Frontal cortex (tissue), 4 donors: Measurements from ENCODE around the gene HMG20A. TPM values are rescaled to one million over a fixed set of nuclear protein-coding genes. Genes with fewer than 3 reads are reported as not detected.

Experiments
- DNase-seq, 2 donors: peaks; one replicate each; pipeline ENCODE4 v3.0.0; 2012; ENCODE audit warnings: low spot score in 2 of 2
- FAIRE-seq: peaks from 2 replicates; lab custom pipeline; 2012; peaks lifted over from hg19 to GRCh38; lab: Jason Lieb, UNC
- total RNA-seq: library from RNA; depleted of rRNA; stranded (reverse); fragments of >200 nt; gene quantifications from one replicate; pipeline ENCODE4 v1.2.3, GENCODE V29; 2014
- donor health status: control.
- donor health status: control.
- donor health status: control.

Gene HMG20A
- total RNA-seq, 1 donor from 2014 or later = 48.9 TPM

GRCh38 chr15:77421370-77421700 is 647 bp downstream of the HMG20A start:
- FAIRE-seq (no peak), DNase-seq (no peak)

DNA sequence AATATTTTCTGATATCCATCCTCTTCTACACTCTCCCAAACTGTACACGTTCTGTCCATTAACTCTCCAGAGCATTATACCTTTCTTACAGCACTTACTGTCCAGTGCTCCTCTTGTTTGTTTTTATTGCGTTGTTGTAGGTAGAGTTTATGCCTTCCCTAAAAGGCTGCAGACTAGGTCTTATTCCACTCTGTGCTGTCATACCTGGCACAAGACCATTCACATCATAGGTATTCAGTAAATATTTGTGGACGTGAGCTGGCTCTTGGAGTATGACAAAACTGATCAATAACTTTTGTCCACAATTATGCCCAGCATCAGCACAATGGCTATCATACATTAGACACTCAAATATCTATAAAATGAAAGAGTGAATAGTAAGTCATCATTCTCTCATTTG is 4.4 kb downstream of the HMG20A start:
- DNase-seq (no peak), FAIRE-seq (no peak)

- FAIRE-seq (no peak), DNase-seq (no peak)
These were observed 5.7 kb downstream of the HMG20A start for GRCh38 chr15:77426377-77426776.

DNA sequence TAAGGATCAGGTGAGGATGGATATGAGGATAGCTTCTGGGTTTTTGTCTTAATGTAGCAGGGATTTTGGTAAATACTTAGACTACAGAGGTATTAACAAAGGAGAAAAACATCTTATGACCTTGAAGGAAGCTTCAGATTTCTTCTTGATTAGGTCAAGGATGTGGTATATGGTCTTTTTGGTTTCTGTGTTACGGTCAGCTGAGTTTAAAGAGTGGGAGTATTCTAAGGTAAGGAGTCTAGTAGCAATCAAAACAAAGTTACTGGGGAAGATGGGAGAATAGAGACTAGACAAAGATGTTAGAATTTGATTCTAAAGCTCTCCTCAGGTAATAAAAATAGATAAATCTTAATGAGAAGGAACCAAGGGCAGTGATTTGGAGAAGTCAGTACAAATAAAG is 6.2 kb downstream of the HMG20A start:
- DNase-seq (no peak), FAIRE-seq (no peak)

- FAIRE-seq = no peak
- no peak for DNase-seq
These were observed 9.5 kb downstream of the HMG20A start for GRCh38 chr15:77430213-77430612.

- DNase-seq = no peak
- no peak for FAIRE-seq
These were observed 10.0 kb downstream of the HMG20A start for GRCh38 chr15:77430652-77431051.

GRCh38 chr15:77436822-77437221 is 16.1 kb downstream of the HMG20A start:
- DNase-seq = no peak

DNA sequence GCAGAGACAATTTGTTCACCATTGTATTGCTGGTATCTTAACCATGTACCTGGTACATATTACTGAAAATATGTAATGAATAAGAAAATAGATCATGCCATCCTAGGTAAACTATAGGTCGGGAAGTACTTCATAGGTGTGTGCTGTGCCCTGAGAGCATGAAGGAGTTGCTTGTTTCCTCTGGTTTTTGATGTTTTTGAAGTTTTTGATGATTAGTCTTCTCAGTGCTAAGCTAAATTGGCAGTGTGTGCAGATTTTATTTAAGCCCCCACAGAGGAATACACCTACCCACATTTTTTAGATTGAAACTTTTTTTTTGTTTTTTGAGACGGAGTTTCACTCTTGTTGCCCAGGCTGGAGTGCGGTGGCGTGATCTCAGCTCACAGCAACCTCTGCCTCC is 16.6 kb downstream of the HMG20A start:
- FAIRE-seq (no peak), DNase-seq (no peak)

More at GRCh38 chr15:77436822-77437221, 16.1 kb downstream of the HMG20A start:
- no peak for FAIRE-seq

GRCh38 chr15:77440378-77440999 is 19.8 kb downstream of the HMG20A start:
- no peak for DNase-seq
- no peak for FAIRE-seq

GRCh38 chr15:77446840-77447390 is 26.2 kb downstream of the HMG20A start:
- DNase-seq (no peak), FAIRE-seq (no peak)

DNA sequence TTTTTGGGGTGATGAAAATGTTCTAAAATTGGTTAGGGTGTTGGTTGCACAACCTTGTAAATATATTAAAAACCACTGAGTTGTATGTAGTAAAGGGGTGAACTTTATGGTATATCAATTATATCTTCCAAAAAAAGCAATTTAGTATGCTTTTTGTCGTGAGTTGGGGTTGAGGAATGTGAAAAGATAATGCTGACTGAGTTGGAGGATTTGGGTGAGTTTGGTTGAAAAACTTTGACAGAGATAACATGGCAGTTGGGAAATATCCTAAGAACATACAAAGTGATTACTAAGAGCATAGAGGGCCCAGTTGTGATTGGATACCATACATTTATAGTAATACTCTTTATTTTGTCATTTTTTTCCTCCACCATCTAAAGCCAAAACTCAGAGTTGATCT is 33.6 kb downstream of the HMG20A start:
- no peak for FAIRE-seq
- no peak for DNase-seq

DNA sequence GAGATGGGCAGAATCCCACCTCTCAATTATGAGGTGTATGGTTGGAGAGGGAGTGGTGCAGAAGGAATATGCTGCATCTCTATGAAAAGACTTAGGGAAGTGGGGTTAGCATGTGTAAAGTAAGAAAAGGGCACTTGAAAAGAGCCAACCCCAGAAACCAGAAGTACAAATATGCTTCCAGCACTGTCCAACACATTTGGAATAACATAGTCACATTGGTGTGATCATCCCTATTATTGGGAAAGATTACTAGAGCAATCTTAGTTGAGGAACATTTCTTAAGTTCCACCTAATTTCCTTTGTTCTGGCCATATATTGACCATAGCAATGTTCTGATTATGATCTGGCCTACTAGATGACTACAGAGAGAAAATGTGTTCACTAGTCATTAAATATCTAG is 34.3 kb downstream of the HMG20A start:
- DNase-seq (no peak), FAIRE-seq (no peak)

DNA sequence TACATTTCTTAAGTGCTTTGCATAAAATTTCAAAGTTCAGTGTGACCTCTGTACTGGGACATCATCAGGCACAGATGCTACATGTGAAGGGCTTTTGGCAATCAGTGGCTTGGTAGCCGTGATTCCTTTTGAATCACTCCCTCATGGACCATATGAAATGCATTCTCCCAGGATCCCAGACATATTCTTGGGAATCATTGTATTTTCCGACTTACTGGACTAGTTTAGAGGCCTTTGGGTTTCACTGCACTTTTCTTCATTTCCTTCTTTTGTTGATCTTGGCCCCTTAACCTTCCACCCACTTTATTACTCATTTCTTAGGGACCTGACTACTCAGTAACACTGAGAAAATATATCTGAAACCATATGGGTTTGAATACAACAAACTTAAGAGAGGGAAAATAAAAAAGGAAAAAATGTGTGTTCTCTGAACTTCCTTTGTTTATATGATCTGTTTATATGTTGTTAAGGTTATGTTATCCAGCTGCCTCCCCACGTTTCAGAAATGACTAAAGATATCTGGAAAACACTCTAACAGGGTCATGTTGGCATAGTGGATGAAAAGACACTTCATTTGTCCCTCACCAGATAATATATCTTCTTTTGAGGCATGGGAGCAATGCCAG is 35.1 kb downstream of the HMG20A start:
- DNase-seq (no peak), FAIRE-seq (no peak)

GRCh38 chr15:77456746-77457145 is 36.1 kb downstream of the HMG20A start:
- no peak for FAIRE-seq
- no peak for DNase-seq

DNA sequence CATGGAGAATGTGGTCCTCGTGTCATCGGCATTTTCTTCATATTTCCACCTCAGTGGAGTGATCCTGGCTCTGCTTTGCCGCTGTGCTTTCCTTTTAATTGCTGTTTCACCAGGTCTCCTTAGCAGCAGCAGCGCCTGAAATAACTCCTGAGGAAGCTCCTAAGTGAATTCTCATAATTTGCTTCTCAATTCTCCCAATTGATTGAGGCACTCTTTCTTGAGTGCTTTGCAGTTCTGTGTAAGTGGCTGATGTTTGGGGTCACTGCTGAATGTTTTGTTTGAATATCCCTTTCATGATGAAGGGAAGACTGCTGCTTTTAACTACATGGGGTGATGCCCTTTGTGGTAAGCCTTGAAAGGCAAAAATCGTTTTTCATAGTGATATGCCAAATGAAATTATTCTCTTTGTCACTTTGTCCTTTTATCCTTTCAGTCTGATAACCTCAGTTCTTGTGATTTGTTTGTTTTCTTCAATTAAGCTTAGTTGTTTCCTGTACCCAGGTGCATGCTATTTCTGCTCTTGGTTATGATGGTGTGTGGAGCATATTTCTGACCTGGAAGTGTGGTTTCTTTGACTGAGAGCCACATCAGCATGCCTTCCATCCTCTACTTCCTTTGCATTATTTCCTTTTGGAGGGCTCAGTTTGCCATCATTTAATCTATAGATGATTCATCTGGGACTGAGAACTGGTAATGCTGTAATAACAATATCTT is 36.7 kb downstream of the HMG20A start:
- no peak for FAIRE-seq
- no peak for DNase-seq

- no peak for DNase-seq
These were observed 37.2 kb downstream of the HMG20A start for GRCh38 chr15:77457905-77458265.

DNA sequence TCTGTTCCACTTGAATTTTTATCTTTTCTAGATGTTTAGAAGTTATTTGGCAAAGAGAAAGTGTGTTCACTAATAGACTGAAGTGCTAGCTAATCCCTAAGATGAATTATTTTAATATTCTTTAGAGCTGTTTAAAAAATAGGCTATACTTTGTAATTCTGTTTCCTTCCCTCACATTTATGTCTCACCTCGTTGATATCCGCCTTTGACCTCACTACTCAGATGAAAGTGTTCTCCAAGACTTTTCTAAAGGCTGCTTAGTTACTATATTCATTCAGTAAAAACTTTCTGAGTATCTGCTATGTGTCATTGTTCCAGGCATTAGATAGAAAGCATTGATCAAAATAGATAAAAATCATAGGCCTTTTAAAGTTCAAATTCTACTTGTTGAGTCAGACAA is 38.3 kb downstream of the HMG20A start:
- DNase-seq (no peak), FAIRE-seq (no peak)

More at GRCh38 chr15:77457905-77458265, 37.2 kb downstream of the HMG20A start:
- FAIRE-seq = no peak

GRCh38 chr15:77461486-77461885 is 40.8 kb downstream of the HMG20A start:
- DNase-seq (no peak), FAIRE-seq (no peak)

DNA sequence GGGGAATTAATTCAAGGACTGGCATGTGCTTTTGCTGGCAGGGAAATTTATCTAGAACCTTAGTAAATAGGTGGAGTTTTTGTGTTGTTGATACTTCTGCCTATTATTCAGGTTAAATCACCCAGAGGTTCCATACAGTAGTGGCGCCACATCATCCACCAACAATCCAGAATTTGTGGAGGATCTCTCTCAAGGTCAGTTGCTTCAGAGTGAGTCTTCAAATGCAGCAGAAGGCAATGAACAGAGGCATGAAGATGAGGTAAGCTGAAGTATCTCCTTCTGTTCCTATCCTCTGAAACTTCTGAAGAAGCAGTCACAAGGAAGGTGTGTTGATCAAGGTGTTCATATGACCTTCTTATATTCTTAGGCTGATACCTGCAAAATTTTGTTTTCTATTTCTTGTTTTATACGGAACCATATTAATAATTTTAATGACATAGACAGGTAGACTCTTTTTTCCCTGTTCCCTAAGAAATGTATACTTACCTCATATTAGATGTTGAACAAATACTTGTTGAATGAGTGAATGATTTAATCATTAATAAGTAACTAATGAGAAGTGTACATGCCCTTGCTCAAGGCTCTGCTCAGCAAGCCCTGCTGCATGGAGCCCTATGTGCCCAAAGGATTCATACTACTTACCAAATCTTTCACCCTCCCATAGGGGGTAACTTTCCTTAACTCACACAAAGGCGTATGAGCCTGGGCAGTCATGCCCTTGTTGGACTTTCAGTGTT is 43.6 kb downstream of the HMG20A start:
- no peak for FAIRE-seq

DNA sequence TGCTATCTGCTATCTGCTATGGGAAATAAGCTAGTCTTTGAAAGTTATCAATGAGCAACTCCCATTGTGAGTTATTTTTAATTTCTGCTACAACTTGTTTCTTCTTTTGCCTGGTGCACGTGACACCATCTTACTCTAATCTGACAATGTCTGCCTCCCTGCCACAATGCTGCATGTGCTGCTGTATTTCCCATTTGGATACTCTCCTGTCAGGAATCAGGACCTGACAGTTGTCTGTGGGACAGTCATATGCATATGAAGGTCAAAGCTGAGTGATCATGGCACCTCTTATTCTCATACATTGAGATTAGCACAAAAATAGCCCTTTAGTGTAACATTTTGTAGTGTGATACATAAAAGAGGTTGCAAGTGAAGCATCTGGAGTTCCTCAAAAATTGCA is 45.8 kb downstream of the HMG20A start:
- DNase-seq = no peak
- FAIRE-seq = no peak

More for the DNA sequence above, 43.6 kb downstream of the HMG20A start:
- DNase-seq = no peak

- FAIRE-seq (no peak), DNase-seq (no peak)
These were observed 48.2 kb downstream of the HMG20A start for GRCh38 chr15:77468896-77469295.
